H1 (cell line): ENCODE data around the gene HNF1A.

Experiments
- BRCA1 ChIP-seq: IDR thresholded peaks from 2 replicates; pipeline ENCODE4 v1.6.1; 2012; ENCODE audit warnings: low read depth, low read length, improper control_type of control experiment
- CTBP2 ChIP-seq: IDR thresholded peaks from 2 replicates; pipeline ENCODE4 v1.7.0; 2011; ENCODE audit warnings: borderline replicate concordance, mild to moderate bottlenecking, moderate library complexity, mixed read lengths, low read length; ENCODE audit not compliant: insufficient read depth, insufficient read length
- CTCF ChIP-seq, 3 experiments: IDR thresholded peaks; 1 replicate in 2 of 3; 2 replicates in 1 of 3; pipeline versions ENCODE4 v1.5.1 to v1.6.1; 2011; ENCODE audit warnings: low read length in 3 of 3, mild to moderate bottlenecking in 3 of 3, inconsistent platforms in 2 of 3, low read depth in 1 of 3, moderate library complexity in 1 of 3; ENCODE audit not compliant: insufficient read depth in 1 of 3; ENCODE audit errors: control extremely low read depth in 1 of 3
- E2F6 ChIP-seq: IDR thresholded peaks from 2 replicates; pipeline ENCODE4 v1.6.1; 2012; ENCODE audit warnings: inconsistent platforms
- EZH2 ChIP-seq: fragments of 200-600 bp; sonication (generic); IDR thresholded peaks from 2 replicates; pipeline ENCODE4 v1.7.1; 2012; ENCODE audit warnings: low read depth, mild to moderate bottlenecking, moderate library complexity, low read length, inconsistent platforms; ENCODE audit not compliant: severe bottlenecking
- HDAC2 ChIP-seq, 2 experiments: fragments of 300-600 bp in 1 of 2; sonication (generic) in 1 of 2; IDR thresholded peaks; 2 replicates each; pipeline ENCODE4 v1.6.1; 2011 to 2012; ENCODE audit warnings: low read depth in 2 of 2, low read length in 2 of 2, mild to moderate bottlenecking in 2 of 2, moderate library complexity in 2 of 2, borderline replicate concordance in 1 of 2, inconsistent platforms in 1 of 2
- JUND ChIP-seq: IDR thresholded peaks from 2 replicates; pipeline ENCODE4 v1.6.1; 2011; ENCODE audit warnings: mild to moderate bottlenecking, improper control_type of control experiment, low read length
- KDM1A ChIP-seq: fragments of 200-600, 300-600 bp; sonication (generic); IDR thresholded peaks from 2 replicates; pipeline ENCODE4 v1.7.1; 2016; ENCODE audit warnings: mild to moderate bottlenecking, low read length, borderline replicate concordance
- MAX ChIP-seq: IDR thresholded peaks from 2 replicates; pipeline ENCODE4 v1.6.1; 2012; ENCODE audit warnings: inconsistent platforms
- POLR2A ChIP-seq, 2 experiments: IDR thresholded peaks; 1 replicate in 1 of 2; 2 replicates in 1 of 2; pipeline ENCODE4 v1.6.1; 2011; ENCODE audit warnings: low read depth in 2 of 2, low read length in 2 of 2, mild to moderate bottlenecking in 2 of 2; ENCODE audit errors: control extremely low read depth in 1 of 2
- POLR2AphosphoS5 ChIP-seq: IDR thresholded peaks from 2 replicates; pipeline ENCODE4 v1.6.1; 2011; ENCODE audit warnings: low read depth, low read length
- SRF ChIP-seq: IDR thresholded peaks from 2 replicates; pipeline ENCODE4 v1.6.1; 2011; ENCODE audit warnings: mild to moderate bottlenecking, low read depth, low read length, moderate library complexity
- TAF1 ChIP-seq: IDR thresholded peaks from 2 replicates; pipeline ENCODE4 v1.6.1; 2011; ENCODE audit warnings: mild to moderate bottlenecking, low read depth, low read length
- USF2 ChIP-seq: IDR thresholded peaks from 2 replicates; pipeline ENCODE4 v1.6.1; 2011; ENCODE audit warnings: low read length, improper control_type of control experiment

GRCh38 chr12:121021754-121022153 is 43.4 kb downstream of the HNF1A start:
- TF ChIP-seq CTCF (IDR thresholded peaks at IDR 0.05; ENCODE audit: control extremely low read depth in 1 of 3, insufficient read depth in 1 of 3, low read depth in 1 of 3, low read length in 3 of 3): no peak
- TF ChIP-seq USF2: no peak
- TF ChIP-seq KDM1A: no peak
- TF ChIP-seq POLR2A (IDR thresholded peaks at IDR 0.05; ENCODE audit: control extremely low read depth in 1 of 2, low read depth in 2 of 2, low read length in 2 of 2): no peak
- no peak for TF ChIP-seq MAX
- TF ChIP-seq EZH2: no peak
- no peak for TF ChIP-seq BRCA1
- TF ChIP-seq CTBP2: no peak
- TF ChIP-seq TAF1: no peak
- no peak for TF ChIP-seq SRF
- no peak for TF ChIP-seq POLR2AphosphoS5
- no peak for TF ChIP-seq E2F6
- TF ChIP-seq HDAC2 (IDR thresholded peaks at IDR 0.05; ENCODE audit: borderline replicate concordance in 1 of 2, low read depth in 2 of 2, low read length in 2 of 2): no peak
- TF ChIP-seq JUND: no peak
